Germinal center (tissue), 1 donor: ENCODE measurements around the gene LRRC7.

Source experiments
- DNase-seq: peaks from one replicate; pipeline ENCODE4 v3.0.0; 2012; ENCODE audit warnings: mixed read lengths, low spot score

LRRC7 gene

GRCh38 chr1:69976896-69977295 is 409.2 kb downstream of the LRRC7 start:
- no peak for DNase-seq

GRCh38 chr1:69982992-69983391 is 415.3 kb downstream of the LRRC7 start:
- DNase-seq = no peak

GRCh38 chr1:69985376-69985775 is 417.7 kb downstream of the LRRC7 start:
- DNase-seq = no peak

- DNase-seq = no peak
Observed at GRCh38 chr1:69985901-69986439, 418.2 kb downstream of the LRRC7 start.

- no peak for DNase-seq
Observed at GRCh38 chr1:69987881-69988280, 420.2 kb downstream of the LRRC7 start.

GRCh38 chr1:69991644-69992043 is 423.9 kb downstream of the LRRC7 start:
- no peak for DNase-seq

- no peak for DNase-seq
Observed at GRCh38 chr1:69992594-69992993, 424.9 kb downstream of the LRRC7 start.

- DNase-seq = no peak
Observed at GRCh38 chr1:69993810-69994209, 426.1 kb downstream of the LRRC7 start.

- no peak for DNase-seq
Observed at GRCh38 chr1:69994241-69994640, 426.5 kb downstream of the LRRC7 start.

- no peak for DNase-seq
Observed at GRCh38 chr1:69998847-69999246, 431.1 kb downstream of the LRRC7 start.

GRCh38 chr1:70003211-70003908 is 435.6 kb downstream of the LRRC7 start:
- no peak for DNase-seq

- DNase-seq = no peak
Observed at GRCh38 chr1:70005386-70006034, 437.8 kb downstream of the LRRC7 start.

- no peak for DNase-seq
Observed at GRCh38 chr1:70008660-70009059, 440.9 kb downstream of the LRRC7 start.

GRCh38 chr1:70017770-70018169 is 450.0 kb downstream of the LRRC7 start:
- DNase-seq = no peak

- DNase-seq = no peak
Observed at GRCh38 chr1:70024272-70024671, 456.6 kb downstream of the LRRC7 start.

GRCh38 chr1:70025052-70025451 is 457.3 kb downstream of the LRRC7 start:
- DNase-seq = no peak

- no peak for DNase-seq
Observed at GRCh38 chr1:70025846-70026245, 458.1 kb downstream of the LRRC7 start.

GRCh38 chr1:70033266-70033873 is 465.6 kb downstream of the LRRC7 start:
- no peak for DNase-seq

GRCh38 chr1:70033936-70034335 is 466.2 kb downstream of the LRRC7 start:
- no peak for DNase-seq

GRCh38 chr1:70034403-70034802 is 466.7 kb downstream of the LRRC7 start:
- DNase-seq = no peak

- no peak for DNase-seq
Observed at GRCh38 chr1:70038025-70038424, 470.3 kb downstream of the LRRC7 start.

- DNase-seq = no peak
Observed at GRCh38 chr1:70039485-70039884, 471.8 kb downstream of the LRRC7 start.
